ENCODE data around the gene PLXDC2.
"Not testable (repeated sequence)": the region's sequence is repeated elsewhere in the genome, so short reads cannot be mapped to it uniquely, and the experiment has no call there.

PLXDC2 gene

GRCh38 chr10:20114179-20114578, 297.9 kb downstream of the PLXDC2 start:
- no peak for DNase-seq (ENCODE audit: low read depth in 2 of 2)

- DNase-seq (ENCODE audit: low read depth in 2 of 2): no peak
Observed at GRCh38 chr10:20115894-20116293, 299.7 kb downstream of the PLXDC2 start.

- no peak for DNase-seq (ENCODE audit: low read depth in 2 of 2)
Observed at GRCh38 chr10:20117471-20117870, 301.2 kb downstream of the PLXDC2 start.

DNA sequence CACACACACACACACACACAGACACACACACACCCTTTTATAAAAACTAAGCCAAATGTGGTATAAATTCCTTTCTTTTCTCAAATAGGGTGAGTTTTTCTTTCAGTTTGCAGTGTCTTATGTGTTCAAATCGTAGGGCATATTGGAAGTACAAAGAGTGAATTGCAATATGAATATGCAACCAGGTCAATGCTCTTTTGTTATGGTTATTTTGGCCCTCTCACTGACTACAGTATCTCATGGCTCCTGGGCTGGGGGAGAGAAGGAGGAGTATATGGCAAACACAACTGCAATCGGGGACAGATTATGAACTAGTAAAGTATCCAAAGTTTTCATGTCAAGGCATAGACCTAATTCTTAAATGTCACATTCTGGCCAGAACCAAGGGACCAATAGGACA, 301.9 kb downstream of the PLXDC2 start:
- DNase-seq (ENCODE audit: low read depth in 2 of 2): no peak

DNA sequence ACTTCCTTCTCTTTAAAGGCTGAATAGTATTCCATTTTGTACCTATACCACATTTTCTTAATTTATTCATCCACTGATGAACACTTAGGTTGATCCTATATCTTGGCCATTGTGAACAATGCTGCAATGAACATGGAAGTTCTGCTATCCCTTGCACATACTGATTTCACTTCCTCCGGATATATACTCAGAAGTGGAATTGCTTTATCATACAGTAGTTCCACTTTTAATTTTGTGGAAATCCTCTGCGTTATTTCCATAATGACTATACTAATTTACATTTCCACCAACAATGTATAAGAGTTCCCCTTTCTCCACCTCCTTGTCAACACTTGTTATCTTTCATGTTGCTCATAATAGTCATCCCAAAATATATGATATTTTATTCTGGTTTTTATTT, 312.6 kb downstream of the PLXDC2 start:
- DNase-seq (ENCODE audit: low read depth in 2 of 2): no peak

GRCh38 chr10:20132816-20133215, 316.6 kb downstream of the PLXDC2 start:
- DNase-seq (ENCODE audit: low read depth in 2 of 2): no peak

- DNase-seq (ENCODE audit: low read depth in 2 of 2): no peak
Observed at GRCh38 chr10:20133669-20134189, 317.5 kb downstream of the PLXDC2 start.

GRCh38 chr10:20142311-20142710, 326.1 kb downstream of the PLXDC2 start:
- DNase-seq (ENCODE audit: low read depth in 2 of 2): no peak

DNA sequence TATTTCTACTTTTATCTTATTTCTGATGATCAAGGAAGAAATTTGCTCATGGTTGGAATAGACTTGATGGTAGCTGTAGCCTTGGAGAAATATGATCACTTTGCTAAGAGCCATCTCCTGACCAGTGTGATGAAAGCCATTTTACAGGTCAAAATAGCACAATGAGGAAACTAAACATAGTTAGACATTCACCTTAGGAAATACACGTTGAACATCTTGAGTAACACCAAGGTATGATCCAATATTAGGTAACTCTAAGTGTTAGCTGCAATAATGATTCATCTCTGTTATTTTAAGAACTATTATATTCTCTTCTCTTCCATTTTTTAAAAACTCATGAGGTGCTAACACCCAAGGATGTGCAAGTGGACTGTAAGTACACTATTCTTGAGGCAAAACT, 328.0 kb downstream of the PLXDC2 start:
- DNase-seq (ENCODE audit: low read depth in 2 of 2): no peak

DNA sequence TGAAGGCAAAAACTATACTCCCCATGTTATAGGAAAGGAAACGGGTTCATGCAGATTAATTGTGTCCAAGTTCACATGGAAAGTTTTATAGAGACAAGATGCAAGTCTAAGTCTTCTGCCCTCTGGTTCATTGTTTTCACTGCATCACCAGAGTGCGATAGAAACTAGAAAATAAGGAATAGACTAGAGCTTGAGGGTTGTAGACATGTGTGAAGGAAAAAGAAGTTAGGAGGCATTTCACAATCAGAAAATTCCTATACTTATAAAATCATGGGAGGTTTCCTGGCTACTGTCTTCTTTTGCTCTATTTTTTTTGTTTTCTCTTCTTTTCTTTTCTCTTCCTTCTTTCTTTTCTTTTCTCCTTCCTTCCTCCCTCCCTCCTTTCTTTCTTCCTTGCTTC, 329.8 kb downstream of the PLXDC2 start:
- no peak for DNase-seq (ENCODE audit: low read depth in 2 of 2)

GRCh38 chr10:20147684-20148083, 331.5 kb downstream of the PLXDC2 start:
- DNase-seq (ENCODE audit: low read depth in 2 of 2): no peak

DNA sequence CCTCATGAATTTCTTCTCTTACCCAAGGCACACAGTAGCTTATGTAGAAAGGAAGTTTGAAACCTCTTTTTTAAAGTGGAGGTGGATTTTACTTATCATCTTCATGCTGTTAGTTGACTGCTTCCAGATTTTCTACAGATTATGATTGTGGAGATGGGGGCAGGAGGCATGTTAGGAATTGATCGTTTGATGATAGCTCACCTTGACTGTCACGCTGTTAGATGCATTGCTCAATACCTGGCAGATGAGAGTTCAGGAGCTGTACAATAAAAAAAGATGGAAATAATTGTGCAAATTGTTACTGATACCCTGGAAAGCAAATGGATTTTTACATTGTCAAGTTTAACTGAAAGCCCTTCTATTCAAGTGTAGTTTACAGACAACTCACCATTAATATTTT, 340.3 kb downstream of the PLXDC2 start:
- no peak for DNase-seq (ENCODE audit: low read depth in 2 of 2)

DNA sequence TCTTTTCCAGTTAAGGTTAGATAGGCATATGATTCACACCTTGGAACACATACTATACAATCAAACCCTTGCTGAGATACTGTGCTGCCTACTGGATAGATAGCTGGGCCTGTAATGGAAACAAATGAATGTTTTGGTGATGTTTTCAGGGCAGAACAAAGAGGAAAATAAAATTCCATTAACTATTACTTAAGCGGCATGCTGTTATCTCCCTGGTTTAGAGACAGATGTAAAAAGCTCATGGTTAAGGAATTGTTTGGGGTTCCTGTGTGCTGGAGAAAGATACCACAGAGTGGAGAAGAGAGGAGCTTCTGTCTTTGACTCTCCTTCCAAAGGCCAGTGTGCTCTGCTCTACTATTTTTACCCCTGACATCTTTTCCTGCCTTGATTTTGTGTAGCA, 341.1 kb downstream of the PLXDC2 start:
- no peak for DNase-seq (ENCODE audit: low read depth in 2 of 2)

DNA sequence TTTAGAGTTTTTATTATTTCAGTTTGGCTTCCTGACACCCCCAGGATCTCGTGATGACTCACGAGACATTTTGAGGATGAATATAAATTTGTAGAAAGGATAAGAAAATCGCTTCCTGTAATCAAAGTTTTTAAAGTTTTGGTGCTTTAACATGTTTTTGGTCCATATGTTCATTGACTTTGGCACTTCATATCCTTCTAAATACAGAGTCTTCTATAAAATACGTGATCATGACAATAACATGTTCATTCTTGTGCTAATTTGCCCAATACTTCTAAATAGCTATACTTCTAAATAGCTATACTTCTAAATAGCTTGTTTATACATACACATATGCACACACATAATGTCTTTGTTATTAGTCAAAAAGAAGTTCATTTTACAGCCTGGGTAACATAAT, 341.9 kb downstream of the PLXDC2 start:
- no peak for DNase-seq (ENCODE audit: low read depth in 2 of 2)

GRCh38 chr10:20162123-20162522, 345.9 kb downstream of the PLXDC2 start:
- no peak for DNase-seq (ENCODE audit: low read depth in 2 of 2)

GRCh38 chr10:20166096-20166675, 350.0 kb downstream of the PLXDC2 start:
- no peak for DNase-seq (ENCODE audit: low read depth in 2 of 2)

- DNase-seq (ENCODE audit: low read depth in 2 of 2): no peak
Observed at GRCh38 chr10:20170661-20171060, 354.4 kb downstream of the PLXDC2 start.

DNA sequence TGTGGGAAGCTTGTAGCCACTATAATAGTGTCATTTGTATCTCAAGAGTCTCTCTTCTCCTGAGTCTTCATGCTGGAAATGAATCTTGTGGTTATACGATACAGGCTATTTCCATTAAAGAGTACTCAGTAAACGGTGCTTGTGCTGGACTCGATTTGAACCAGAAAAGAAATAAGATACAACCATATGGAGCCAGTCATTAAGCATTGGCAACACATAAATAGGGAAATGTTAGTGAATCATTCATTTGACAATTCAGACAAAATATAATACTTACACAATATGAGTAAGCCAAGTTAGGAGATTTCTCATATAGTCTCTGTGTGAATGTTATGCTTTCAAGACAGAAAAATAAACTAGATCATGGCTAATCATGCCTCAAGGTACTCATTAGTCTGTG, 356.8 kb downstream of the PLXDC2 start:
- no peak for DNase-seq (ENCODE audit: low read depth in 2 of 2)

- no peak for DNase-seq (ENCODE audit: low read depth in 2 of 2)
Observed at GRCh38 chr10:20175719-20176118, 359.5 kb downstream of the PLXDC2 start.

- no peak for DNase-seq (ENCODE audit: low read depth in 2 of 2)
Observed at GRCh38 chr10:20180766-20181165, 364.5 kb downstream of the PLXDC2 start.

DNA sequence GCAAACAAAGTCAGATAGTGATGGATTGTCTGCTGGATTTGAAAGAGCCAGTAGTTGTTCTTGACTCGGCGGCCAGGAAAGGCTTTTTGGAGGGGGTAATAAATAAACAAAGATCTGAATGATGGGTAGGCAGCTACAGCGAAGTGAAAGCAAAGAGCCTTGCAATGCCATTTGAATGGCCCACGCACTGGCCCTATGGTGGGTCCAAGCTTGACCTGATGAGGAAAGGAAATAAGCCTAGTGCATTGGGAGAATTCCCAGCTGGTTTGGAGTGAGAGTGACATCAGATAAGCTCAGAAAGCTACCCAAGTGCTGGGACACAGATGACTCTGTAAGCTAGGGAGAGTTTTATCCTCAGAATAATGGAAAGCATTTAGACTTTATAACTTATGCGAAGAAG, 365.2 kb downstream of the PLXDC2 start:
- DNase-seq (ENCODE audit: low read depth in 2 of 2): no peak

DNA sequence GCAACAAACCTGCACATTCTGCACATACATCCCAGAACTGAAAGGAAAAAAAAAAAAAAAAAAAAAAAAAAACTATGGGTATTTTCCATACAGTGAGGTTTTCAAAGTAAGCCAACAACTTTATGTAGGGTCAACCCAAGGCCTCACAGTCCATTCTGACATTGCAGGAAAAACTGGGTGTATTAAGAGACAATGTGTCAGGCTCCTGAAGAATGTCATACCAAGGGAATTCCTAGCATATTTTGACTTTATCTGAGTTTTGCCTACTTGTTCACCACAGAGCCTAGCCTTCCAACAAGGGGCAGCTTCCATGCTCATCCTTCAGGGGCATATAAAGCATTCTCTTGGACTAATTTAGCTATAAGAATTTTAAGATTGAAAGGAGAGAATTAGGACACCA, 368.9 kb downstream of the PLXDC2 start:
- DNase-seq (ENCODE audit: low read depth in 2 of 2): no peak

GRCh38 chr10:20191392-20191791, 375.2 kb downstream of the PLXDC2 start:
- not testable (repeated sequence) for DNase-seq (ENCODE audit: low read depth in 2 of 2)

DNA sequence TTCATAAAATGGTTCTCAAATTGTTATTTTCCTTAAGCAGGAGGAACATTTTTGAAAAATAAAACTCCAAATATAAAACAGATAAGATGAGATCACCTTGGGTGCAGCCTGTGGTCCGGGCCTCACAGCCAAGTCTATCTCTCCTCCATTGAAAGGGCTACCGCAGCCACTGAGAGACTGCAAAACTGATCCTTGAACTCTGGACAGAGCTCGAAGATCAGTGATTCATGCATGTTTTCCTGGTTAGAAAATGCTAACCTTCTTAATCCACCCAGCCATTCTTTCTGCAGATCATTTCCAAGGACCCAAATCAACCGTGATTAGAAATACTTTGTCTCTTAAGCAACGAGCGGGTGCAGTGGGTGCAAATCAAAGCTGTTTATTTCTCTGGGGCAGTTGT, 378.8 kb downstream of the PLXDC2 start:
- DNase-seq (ENCODE audit: low read depth in 2 of 2): no peak

Data from stimulated activated CD8-positive, alpha-beta memory T cell treated with anti-CD3 and anti-CD28 coated beads, Interleukin-15, amount 100 ng/mL, for 48 hours (primary cell).